Aorta (tissue), 5 donors: ENCODE results near the gene ZNF565. TPM values are rescaled to one million over a fixed set of nuclear protein-coding genes. Genes with fewer than 3 reads are reported as not detected.

ENCODE experiments used
- ATAC-seq: fragments of 200-7000 bp; cut with Tn5 transposase; one replicate; pipeline ENCODE4 v1.9.1; 2022; ENCODE audit warnings: moderate library complexity; ENCODE audit not compliant: low FRiP score
- DNase-seq, 2 donors: peaks; one replicate each; pipeline ENCODE4 v3.0.0-alpha.2; 2020
- H3K27ac ChIP-seq, 2 donors: one replicate each; pipeline ENCODE4 v1.5.1; 2013; ENCODE audit warnings: low read length in 2 of 2, mild to moderate bottlenecking in 2 of 2, moderate library complexity in 2 of 2, control low read depth in 1 of 2, inconsistent platforms in 1 of 2, low read depth in 1 of 2
- H3K27me3 ChIP-seq, 2 donors: one replicate each; pipeline ENCODE4 v1.6.1; 2013; ENCODE audit warnings: control low read depth in 1 of 2, low read length in 1 of 2, mild to moderate bottlenecking in 1 of 2, moderate library complexity in 1 of 2; ENCODE audit not compliant: insufficient read depth in 2 of 2, control insufficient read depth in 1 of 2
- H3K36me3 ChIP-seq, 2 donors: one replicate each; pipeline ENCODE4 v1.6.1; 2013; ENCODE audit warnings: control low read depth in 1 of 2, low read length in 1 of 2, mild to moderate bottlenecking in 1 of 2; ENCODE audit not compliant: insufficient read depth in 2 of 2, control insufficient read depth in 1 of 2
- H3K4me1 ChIP-seq, 2 donors: one replicate each; pipeline ENCODE4 v1.6.1; 2013; ENCODE audit warnings: low read length in 2 of 2, control low read depth in 1 of 2, mild to moderate bottlenecking in 1 of 2, moderate library complexity in 1 of 2; ENCODE audit not compliant: insufficient read depth in 2 of 2, control insufficient read depth in 1 of 2
- H3K4me3 ChIP-seq, 2 donors: one replicate each; pipeline ENCODE4 v1.5.1; 2013; ENCODE audit warnings: low read length in 2 of 2, control low read depth in 1 of 2, mild to moderate bottlenecking in 1 of 2
- H3K9me3 ChIP-seq: one replicate; pipeline ENCODE4 v1.6.1; 2013; ENCODE audit warnings: mild to moderate bottlenecking, low read length; ENCODE audit not compliant: control insufficient read depth
- WGBS, 2 donors: extraction: QIAGEN DNeasy Blood & Tissue Kit; methylation state at CpG; one replicate each; pipeline ENCODE4 v1.1.7; 2013; 5-methylcytosine and 5-hydroxymethylcytosine counted together
- intact Hi-C, 2 donors: fragments of 100-400 bp; cut with DNase I; formaldehyde crosslinking; loops; one replicate each; pipeline versions ENCODE4 v1.14.2 to v1.15.0; 2022
- polyA plus RNA-seq, 2 donors: library from polyadenylated mRNA; stranded (reverse); fragments of 200-250 nt; gene quantifications; one replicate each; pipeline ENCODE4 v1.2.3, GENCODE V29; 2013
- total RNA-seq, 2 donors: library from RNA; stranded (reverse); fragmentation: NEBNext Ultra II Directional; extraction: Animal tissue kit (Norgen Biotek cat#: 25700); gene quantifications; one replicate each; pipeline ENCODE4 v1.2.1, GENCODE V29; 2021
- donor health status: healthy with polysubstance abuse.
- donor health status: Bipolar disorder and iron deficiency.
- donor health status: DM: no; HTN: no; CAD: no.
- donor health status: DM: no; HTN: no; CAD: no.
- donor health status: DM: yes; HTN: yes; CAD: no.

ZNF565 gene
- total and polyA plus RNA-seq, 4 donors: 1.6 to 8.0 (median 5.0) TPM

GRCh38 chr19:36225219-36225892, 10.9 kb upstream of the ZNF565 start:
- intact Hi-C loops: no loop called here
- Histone ChIP-seq H3K4me1 (no peaks in the 10 kb centered on the region), H3K36me3 (peaks cover 13 to 17% of the 10 kb centered on the region in 2 donors), H3K27me3 (no peaks in the 10 kb centered on the region), H3K4me3 (no peak overlapping the region), H3K9me3 (peaks cover 5% of the 10 kb centered on the region), H3K27ac (no peak overlapping the region)
- no peak for ATAC-seq
- DNase-seq: no peak
- 29 to 32% methylated on average over 5 of the region's 5 CpGs for WGBS, 2 donors

GRCh38 chr19:36222503-36222902, 8.0 kb upstream of the ZNF565 start:
- Histone ChIP-seq H3K27me3 (no peaks in the 10 kb centered on the region), H3K36me3 (peaks cover 0 to 2% of the 10 kb centered on the region in 2 donors), H3K27ac (no peak overlapping the region), H3K9me3 (no peaks in the 10 kb centered on the region), H3K4me3 (no peak overlapping the region), H3K4me1 (no peaks in the 10 kb centered on the region)
- ATAC-seq: no peak
- DNase-seq: no peak
- intact Hi-C loops: no loop called here
- WGBS, 2 donors: 95% methylated on average over 4 of the region's 4 CpGs

GRCh38 chr19:36221474-36221873, 7.0 kb upstream of the ZNF565 start:
- no peaks in the 10 kb centered on the region for H3K4me1 ChIP-seq
- WGBS, 2 donors: 87 to 91% methylated on average over 4 of the region's 4 CpGs
- intact Hi-C loops: no loop called here

GRCh38 chr19:36215276-36216123, 1.0 kb upstream of the ZNF565 start:
- intact Hi-C loops: loop anchor here in 1 of 2 donors (10.0 kb wide), 1 partner anchor 279 kb away; no protein-coding TSS in a partner anchor
- no peak for DNase-seq
- no peaks in the 10 kb centered on the region for H3K27me3 ChIP-seq
- H3K36me3 ChIP-seq: no peaks in the 10 kb centered on the region
- no peaks in the 10 kb centered on the region for H3K9me3 ChIP-seq
- H3K4me3 ChIP-seq: peak overlapping the region; percentile 74 to 97
- no peak for ATAC-seq
- WGBS, 2 donors: 1 to 2% methylated on average over 27 of the region's 27 CpGs
- no peaks in the 10 kb centered on the region for H3K4me1 ChIP-seq
- H3K27ac ChIP-seq: peak overlapping the region in 1 of 2 donors; percentile 15

More at GRCh38 chr19:36221474-36221873, 7.0 kb upstream of the ZNF565 start:
- no peak for ATAC-seq
- H3K27ac ChIP-seq: no peak overlapping the region
- no peaks in the 10 kb centered on the region for H3K27me3 ChIP-seq
- H3K36me3 ChIP-seq: peaks cover 0 to 2% of the 10 kb centered on the region in 2 donors
- no peaks in the 10 kb centered on the region for H3K9me3 ChIP-seq
- no peak overlapping the region for H3K4me3 ChIP-seq
- DNase-seq: no peak

DNA sequence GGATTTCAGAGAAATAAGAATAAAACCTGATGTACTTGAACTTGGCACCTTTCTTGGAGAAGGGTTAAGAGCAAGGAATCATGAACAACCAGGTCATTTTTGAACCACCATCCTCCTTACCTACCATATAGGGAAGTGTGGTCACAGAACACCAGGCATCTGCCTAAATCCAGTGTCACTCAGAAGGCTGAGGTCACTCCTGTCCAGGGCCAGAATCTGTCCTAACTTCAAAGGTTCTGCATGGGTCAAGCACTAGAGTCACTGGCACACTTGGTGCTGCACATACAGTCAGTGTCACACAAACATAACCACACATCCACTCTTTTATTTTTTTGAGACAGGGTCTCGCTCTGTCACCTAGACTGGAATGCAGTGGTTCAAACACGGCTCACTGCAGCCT, 1.6 kb downstream of the ZNF565 start:
- Histone ChIP-seq H3K27ac (no peak overlapping the region), H3K9me3 (no peaks in the 10 kb centered on the region), H3K36me3 (no peaks in the 10 kb centered on the region), H3K4me3 (no peak overlapping the region), H3K27me3 (no peaks in the 10 kb centered on the region), H3K4me1 (no peaks in the 10 kb centered on the region)
- intact Hi-C loops: loop anchor here in 1 of 2 donors (10.0 kb wide), 1 partner anchor 282 kb away; no protein-coding TSS in a partner anchor
- DNase-seq (no peak), ATAC-seq (no peak)
- 87 to 91% methylated on average over 2 of the region's 2 CpGs for WGBS, 2 donors

- Histone ChIP-seq H3K4me1 (no peaks in the 10 kb centered on the region), H3K4me3 (no peak overlapping the region), H3K9me3 (no peaks in the 10 kb centered on the region), H3K27ac (no peak overlapping the region), H3K27me3 (no peaks in the 10 kb centered on the region), H3K36me3 (peaks cover 0 to 3% of the 10 kb centered on the region in 2 donors)
- 92 to 93% methylated on average over 8 of the region's 8 CpGs for WGBS, 2 donors
- ATAC-seq (no peak), DNase-seq (no peak)
- intact Hi-C loops: loop anchor here in 1 of 2 donors (10.0 kb wide), 1 partner anchor 284 kb away; no protein-coding TSS in a partner anchor
Measured at GRCh38 chr19:36210497-36210896, 4.0 kb downstream of the ZNF565 start.

- Histone ChIP-seq H3K9me3 (no peaks in the 10 kb centered on the region), H3K36me3 (peaks cover 0 to 3% of the 10 kb centered on the region in 2 donors), H3K27me3 (no peaks in the 10 kb centered on the region), H3K4me1 (no peaks in the 10 kb centered on the region), H3K27ac (no peak overlapping the region), H3K4me3 (no peak overlapping the region)
- ATAC-seq (no peak), DNase-seq (no peak)
- intact Hi-C loops: no loop called here
- WGBS, 2 donors: 97 to 98% methylated on average over 7 of the region's 7 CpGs
Measured at GRCh38 chr19:36209372-36209771, 5.1 kb downstream of the ZNF565 start.

GRCh38 chr19:36207605-36208252, 6.7 kb downstream of the ZNF565 start:
- no peaks in the 10 kb centered on the region for H3K27me3 ChIP-seq
- no peak for DNase-seq
- H3K9me3 ChIP-seq: no peaks in the 10 kb centered on the region
- no peak overlapping the region for H3K4me3 ChIP-seq
- no peaks in the 10 kb centered on the region for H3K4me1 ChIP-seq
- ATAC-seq: no peak
- peaks cover 0 to 3% of the 10 kb centered on the region in 2 donors for H3K36me3 ChIP-seq
- WGBS, 2 donors: 86 to 94% methylated on average over 3 of the region's 3 CpGs
- intact Hi-C loops: no loop called here
- H3K27ac ChIP-seq: no peak overlapping the region
